PFSK-1 (cell line): ENCODE results near the gene DBF4.

Source experiments
- FOXP2 ChIP-seq: optimal IDR thresholded peaks from 2 replicates; pipeline ENCODE3; 2011; ENCODE audit warnings: borderline replicate concordance, control low read depth, inconsistent platforms; ENCODE audit not compliant: insufficient read depth; ENCODE audit errors: extremely low read length, extremely low read depth
- POLR2AphosphoS5 ChIP-seq: IDR thresholded peaks from 2 replicates; pipeline ENCODE4 v1.6.1; 2012; ENCODE audit warnings: low read depth, mild to moderate bottlenecking, control low read depth, low read length, moderate library complexity
- REST ChIP-seq, 2 experiments: IDR thresholded peaks; 2 replicates each; pipeline versions ENCODE4 v1.6.1 to v1.8.0; 2011 to 2012; ENCODE audit warnings: low read depth in 2 of 2, low read length in 2 of 2, control low read depth in 1 of 2, inconsistent platforms in 1 of 2, mild to moderate bottlenecking in 1 of 2, moderate library complexity in 1 of 2; ENCODE audit not compliant: insufficient read depth in 1 of 2
- SIN3A ChIP-seq: IDR thresholded peaks from 2 replicates; pipeline ENCODE4 v1.6.1; 2012; ENCODE audit warnings: mild to moderate bottlenecking, low read length, moderate library complexity, borderline replicate concordance; ENCODE audit not compliant: insufficient read depth
- TAF1 ChIP-seq: IDR thresholded peaks from 2 replicates; pipeline ENCODE4 v1.6.1; 2012; ENCODE audit warnings: low read length, control low read depth, borderline replicate concordance; ENCODE audit not compliant: insufficient read depth

The DBF4 gene

GRCh38 chr7:87876869-87877234, 559 bp downstream of the DBF4 start:
- TF ChIP-seq TAF1, result no peak; the same call in 1 of the 2 replicates
- no peak for TF ChIP-seq REST (IDR thresholded peaks at IDR 0.05; ENCODE audit: insufficient read depth in 1 of 2, low read depth in 2 of 2, low read length in 2 of 2)
- TF ChIP-seq FOXP2, result no peak
- no peak for TF ChIP-seq POLR2AphosphoS5
- TF ChIP-seq SIN3A, result peak; percentile 18; the same call in 1 of the 2 replicates

GRCh38 chr7:87877366-87878040, 1.2 kb downstream of the DBF4 start:
- no peak for TF ChIP-seq TAF1
- no peak for TF ChIP-seq FOXP2

GRCh38 chr7:87878208-87878735, 2.0 kb downstream of the DBF4 start:
- TF ChIP-seq POLR2AphosphoS5, result no peak
- TF ChIP-seq FOXP2, result no peak
- no peak for TF ChIP-seq TAF1
- no peak for TF ChIP-seq REST (IDR thresholded peaks at IDR 0.05; ENCODE audit: insufficient read depth in 1 of 2, low read depth in 2 of 2, low read length in 2 of 2)
- TF ChIP-seq SIN3A, result no peak

GRCh38 chr7:87882151-87882937, 6.1 kb downstream of the DBF4 start:
- TF ChIP-seq REST (IDR thresholded peaks at IDR 0.05; ENCODE audit: insufficient read depth in 1 of 2, low read depth in 2 of 2, low read length in 2 of 2) (no peak), TAF1 (no peak), SIN3A (no peak), FOXP2 (no peak), POLR2AphosphoS5 (no peak)

GRCh38 chr7:87885018-87885417, 8.7 kb downstream of the DBF4 start:
- TF ChIP-seq FOXP2, result no peak
- no peak for TF ChIP-seq TAF1
- no peak for TF ChIP-seq POLR2AphosphoS5
- no peak for TF ChIP-seq REST (IDR thresholded peaks at IDR 0.05; ENCODE audit: insufficient read depth in 1 of 2, low read depth in 2 of 2, low read length in 2 of 2)
- no peak for TF ChIP-seq SIN3A
